Peyer's patch (tissue), 4 donors: ENCODE results near the gene TM4SF20. TPM values are rescaled to one million over a fixed set of nuclear protein-coding genes. Genes with fewer than 3 reads are reported as not detected.

Source experiments
- DNase-seq, 3 donors: peaks; one replicate each; pipeline ENCODE4 v3.0.0-alpha.2; 2017 to 2019
- H3K27ac ChIP-seq, 4 donors: fragments of 200-600 bp; sonication (generic); one replicate each; pipeline ENCODE4 v1.5.1; 2016 to 2019
- H3K27me3 ChIP-seq, 2 donors: fragments of 200-600 bp; sonication (generic); one replicate each; pipeline ENCODE4 v1.5.1; 2019
- H3K36me3 ChIP-seq, 3 donors: fragments of 200-600 bp; sonication (generic); one replicate each; pipeline ENCODE4 v1.5.1; 2016 to 2019
- H3K4me1 ChIP-seq, 4 donors: fragments of 200-600 bp; sonication (generic); one replicate each; pipeline ENCODE4 v1.5.1; 2016 to 2019
- H3K4me3 ChIP-seq, 4 donors: fragments of 200-600 bp; sonication (generic); 1 replicate in 3 of 4; 2 replicates in 1 of 4; pipeline ENCODE4 v1.5.1; 2016 to 2019; ENCODE audit warnings: mild to moderate bottlenecking in 1 of 4
- H3K9me3 ChIP-seq, 4 donors: fragments of 200-600 bp; sonication (generic); one replicate each; pipeline ENCODE4 v1.5.1; 2016 to 2019; ENCODE audit warnings: mild to moderate bottlenecking in 1 of 4
- POLR2A ChIP-seq, 2 donors: fragments of 450-650 bp; IDR thresholded peaks; one replicate each; pipeline ENCODE4 v1.5.1; 2017; ENCODE audit warnings: antibody characterized with exemption in 2 of 2, mild to moderate bottlenecking in 2 of 2, moderate library complexity in 2 of 2
- total RNA-seq, 4 donors: library from RNA; depleted of rRNA; stranded (reverse); fragments of >200 nt; gene quantifications; one replicate each; pipeline ENCODE4 v1.1.0, GENCODE V29; 2016
- TF ChIP-seq, protein P1 (sequence below), 6 experiments: fragments of 450-650 bp in 4 of 6; fragments of 200-600 bp in 2 of 6; sonication (generic) in 1 of 6; IDR thresholded peaks; one replicate each; pipeline ENCODE4 v1.5.1; 2017 to 2019; ENCODE audit warnings: antibody characterized with exemption in 6 of 6, mild to moderate bottlenecking in 3 of 6, moderate library complexity in 1 of 6

The TM4SF20 gene
- total RNA-seq, 4 donors from 2014 or later = 4.1 to 489 (median 221) TPM

DNA sequence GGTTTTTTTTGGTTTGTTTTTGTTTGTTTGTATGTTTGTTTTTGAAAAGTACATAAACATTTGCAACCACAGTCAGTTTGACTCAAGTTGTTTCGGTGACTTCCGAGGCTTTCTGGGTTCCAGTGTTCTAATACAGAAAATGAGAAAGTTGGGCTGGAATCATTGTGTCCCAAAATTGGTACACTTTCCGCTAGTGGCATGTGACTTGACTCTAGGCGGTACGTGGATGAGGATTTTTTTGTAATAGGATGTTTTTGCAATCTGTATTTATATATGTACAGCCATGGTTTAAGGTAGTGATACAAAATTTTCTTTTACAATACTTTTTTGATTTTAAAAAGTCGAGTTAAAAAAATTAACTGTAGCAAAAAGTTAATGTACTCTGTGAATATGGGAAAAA, 52.3 kb downstream of the TM4SF20 start:
- Histone ChIP-seq H3K4me3 (peak overlapping the region in 1 of 4 donors; percentile 6), H3K27ac (no peak overlapping the region), H3K9me3 (no peaks in the 10 kb centered on the region), H3K4me1 (peaks cover 0 to 21% (median 0%) of the 10 kb centered on the region in 4 donors), H3K36me3 (peaks cover 0 to 11% (median 0%) of the 10 kb centered on the region in 3 donors), H3K27me3 (no peaks in the 10 kb centered on the region)
- no peak for DNase-seq
- no peak for TF ChIP-seq POLR2A (IDR thresholded peaks at IDR 0.05)
- TF ChIP-seq, protein P1, sequence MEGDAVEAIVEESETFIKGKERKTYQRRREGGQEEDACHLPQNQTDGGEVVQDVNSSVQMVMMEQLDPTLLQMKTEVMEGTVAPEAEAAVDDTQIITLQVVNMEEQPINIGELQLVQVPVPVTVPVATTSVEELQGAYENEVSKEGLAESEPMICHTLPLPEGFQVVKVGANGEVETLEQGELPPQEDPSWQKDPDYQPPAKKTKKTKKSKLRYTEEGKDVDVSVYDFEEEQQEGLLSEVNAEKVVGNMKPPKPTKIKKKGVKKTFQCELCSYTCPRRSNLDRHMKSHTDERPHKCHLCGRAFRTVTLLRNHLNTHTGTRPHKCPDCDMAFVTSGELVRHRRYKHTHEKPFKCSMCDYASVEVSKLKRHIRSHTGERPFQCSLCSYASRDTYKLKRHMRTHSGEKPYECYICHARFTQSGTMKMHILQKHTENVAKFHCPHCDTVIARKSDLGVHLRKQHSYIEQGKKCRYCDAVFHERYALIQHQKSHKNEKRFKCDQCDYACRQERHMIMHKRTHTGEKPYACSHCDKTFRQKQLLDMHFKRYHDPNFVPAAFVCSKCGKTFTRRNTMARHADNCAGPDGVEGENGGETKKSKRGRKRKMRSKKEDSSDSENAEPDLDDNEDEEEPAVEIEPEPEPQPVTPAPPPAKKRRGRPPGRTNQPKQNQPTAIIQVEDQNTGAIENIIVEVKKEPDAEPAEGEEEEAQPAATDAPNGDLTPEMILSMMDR (IDR thresholded peaks at IDR 0.05) = no peak

- Histone ChIP-seq H3K4me1 (peaks cover 0 to 21% (median 0%) of the 10 kb centered on the region in 4 donors), H3K36me3 (peaks cover 0 to 11% (median 0%) of the 10 kb centered on the region in 3 donors), H3K27ac (peak overlapping the region; percentile 82 to 93 (median 86)), H3K9me3 (no peaks in the 10 kb centered on the region), H3K4me3 (peak overlapping the region; percentile 72 to 99 (median 90)), H3K27me3 (no peaks in the 10 kb centered on the region)
- TF ChIP-seq, protein P1 (IDR thresholded peaks at IDR 0.05) = no peak
- no peak for TF ChIP-seq POLR2A (IDR thresholded peaks at IDR 0.05)
- peak; percentile 18 to 63 (median 62) for DNase-seq
Measured at GRCh38 chr2:227325839-227326195, 53.3 kb downstream of the TM4SF20 start.

DNA sequence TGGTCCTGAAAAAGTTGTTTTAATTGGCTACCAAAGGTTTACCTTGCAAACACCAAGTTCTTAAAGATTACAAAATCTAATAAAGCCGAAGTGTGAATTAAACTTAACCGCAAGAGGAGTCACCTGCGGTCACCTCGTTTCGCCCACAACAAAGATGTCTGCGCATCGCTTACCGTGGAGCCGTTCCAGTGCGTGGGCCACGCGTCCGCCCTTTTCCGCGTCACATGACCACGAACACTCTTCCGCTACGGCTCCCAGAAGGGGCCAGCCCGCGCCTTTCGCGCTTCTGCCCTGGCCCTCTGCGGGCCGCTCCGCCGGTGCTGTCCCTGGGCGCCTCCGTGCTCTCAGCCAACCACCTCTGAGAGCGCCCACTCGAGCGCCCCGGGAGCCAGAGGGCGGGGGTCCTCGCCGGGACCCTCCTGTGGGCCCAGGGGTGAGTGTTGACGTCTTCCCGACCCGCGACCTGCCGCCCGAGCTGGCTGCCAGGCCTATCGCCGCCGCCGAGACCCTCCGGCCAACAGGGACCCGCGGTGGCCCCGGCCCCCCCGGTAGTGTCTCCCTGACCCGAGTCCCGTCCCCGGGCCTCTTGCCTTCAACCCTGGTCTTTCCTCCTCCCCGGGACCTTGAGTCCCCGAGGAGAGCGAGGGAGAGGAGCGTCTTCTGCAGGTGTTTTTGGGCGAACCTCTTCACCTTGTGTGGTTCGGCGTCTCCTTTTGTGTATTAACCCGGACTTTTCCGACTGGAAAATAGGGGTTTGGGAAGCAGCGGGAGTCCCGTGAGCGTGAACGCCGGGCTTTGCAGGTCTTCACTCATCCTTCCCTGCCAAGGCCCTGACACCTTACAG, 53.9 kb downstream of the TM4SF20 start, which contains the start of gene MFF:
TSS of gene MFF (plus strand) at position 257 of the 844 bp plus-strand sequence. CDS start 5,415 bp downstream, outside the sequence.
- H3K27me3 ChIP-seq = no peaks in the 10 kb centered on the region
- H3K4me3 ChIP-seq = peak within 1 kb of the TSS; percentile 72 to 99 (median 90)
- H3K36me3 ChIP-seq = peaks cover 0 to 6% (median 0%) of the 10 kb centered on the region in 3 donors
- peak; percentile 88 to 97 (median 94) for DNase-seq
- peak within 1 kb of the TSS; percentile 82 to 93 (median 86) for H3K27ac ChIP-seq
- peak; percentile 64 to 75 for TF ChIP-seq POLR2A (IDR thresholded peaks at IDR 0.05)
- TF ChIP-seq, protein P1 (IDR thresholded peaks at IDR 0.05) = peak in 3 of 6 experiments; percentile 2 to 9 (median 7)
- peaks cover 0 to 21% (median 0%) of the 10 kb centered on the region in 4 donors for H3K4me1 ChIP-seq
- H3K9me3 ChIP-seq = no peaks in the 10 kb centered on the region

GRCh38 chr2:227324642-227324994, 54.5 kb downstream of the TM4SF20 start:
- DNase-seq = peak in 1 of 3 donors; percentile 22
- Histone ChIP-seq H3K27me3 (no peaks in the 10 kb centered on the region), H3K4me1 (peaks cover 0 to 21% (median 0%) of the 10 kb centered on the region in 4 donors), H3K36me3 (peaks cover 0 to 6% (median 0%) of the 10 kb centered on the region in 3 donors), H3K4me3 (peak overlapping the region; percentile 72 to 99 (median 90)), H3K27ac (peak overlapping the region; percentile 82 to 93 (median 86)), H3K9me3 (no peaks in the 10 kb centered on the region)
- no peak for TF ChIP-seq POLR2A (IDR thresholded peaks at IDR 0.05)
- TF ChIP-seq, protein P1 (IDR thresholded peaks at IDR 0.05) = no peak

DNA sequence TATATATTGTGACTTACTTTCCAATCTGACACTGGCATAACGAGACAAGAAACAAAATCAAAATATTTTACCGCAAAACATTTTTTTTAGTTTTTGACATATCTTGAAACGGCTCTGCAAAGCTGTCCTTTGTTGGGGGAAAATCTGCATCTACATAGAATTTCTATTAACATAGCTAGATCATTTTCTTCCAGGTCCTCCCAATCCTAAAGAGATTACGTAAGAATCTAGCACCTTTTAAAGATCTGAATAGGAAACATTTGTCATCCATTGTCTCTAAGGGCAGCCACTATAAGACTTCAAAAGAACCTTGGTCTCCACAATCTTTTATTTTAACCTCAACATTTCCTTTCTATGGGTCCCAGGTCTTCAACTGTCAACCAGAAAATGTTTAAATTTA, 55.3 kb downstream of the TM4SF20 start:
- no peaks in the 10 kb centered on the region for H3K9me3 ChIP-seq
- no peak overlapping the region for H3K4me3 ChIP-seq
- TF ChIP-seq, protein P1 (IDR thresholded peaks at IDR 0.05) = no peak
- TF ChIP-seq POLR2A (IDR thresholded peaks at IDR 0.05) = no peak
- H3K36me3 ChIP-seq = peaks cover 0 to 5% (median 0%) of the 10 kb centered on the region in 3 donors
- H3K4me1 ChIP-seq = peaks cover 0 to 21% (median 0%) of the 10 kb centered on the region in 4 donors
- DNase-seq = no peak
- H3K27ac ChIP-seq = no peak overlapping the region
- H3K27me3 ChIP-seq = no peaks in the 10 kb centered on the region
